Mesothelial cell of epicardium (in vitro differentiated cells): ENCODE measurements around the gene DNAJC15. TPM values are rescaled to one million over a fixed set of nuclear protein-coding genes. Genes with fewer than 3 reads are reported as not detected.

Experiments
- DNase-seq, 2 experiments: peaks; one replicate each; pipeline ENCODE4 v3.0.0; 2021; ENCODE audit warnings: low spot score in 2 of 2; ENCODE audit not compliant: unreplicated experiment in 2 of 2
- H3K27ac Mint-ChIP-seq: 2 replicates; pipeline ENCODE4 v1.8.0; 2021; ENCODE audit warnings: mixed read lengths
- H3K27me3 Mint-ChIP-seq: 2 replicates; pipeline ENCODE4 v1.8.0; 2021; ENCODE audit warnings: low read depth, mixed read lengths
- H3K36me3 Mint-ChIP-seq: 2 replicates; pipeline ENCODE4 v1.8.0; 2021; ENCODE audit warnings: mixed read lengths
- H3K4me1 Mint-ChIP-seq: 2 replicates; pipeline ENCODE4 v1.8.0; 2021; ENCODE audit warnings: mixed read lengths
- H3K4me3 Mint-ChIP-seq: 2 replicates; pipeline ENCODE4 v1.8.0; 2021; ENCODE audit warnings: mild to moderate bottlenecking, moderate library complexity, mixed read lengths
- H3K9me3 Mint-ChIP-seq: 2 replicates; pipeline ENCODE4 v1.8.0; 2021; ENCODE audit warnings: mixed read lengths
- total RNA-seq: library from RNA; stranded (reverse); gene quantifications from 3 replicates; pipeline ENCODE4 v1.2.1, GENCODE V29; 2021
- TF ChIP-seq, protein P1 (sequence below): fragments of 200-600 bp; sonication (generic); IDR thresholded peaks from one replicate; pipeline ENCODE4 v1.5.0; 2021; ENCODE audit warnings: antibody characterized with exemption; ENCODE audit not compliant: unreplicated experiment

Gene DNAJC15
- total RNA-seq, 1 donor from 2014 or later = 31.6 TPM

- Mint-ChIP-seq H3K9me3 (peaks cover 20% of the 10 kb centered on the region), H3K36me3 (peaks cover 15% of the 10 kb centered on the region), H3K4me3 (no peak overlapping the region), H3K4me1 (peaks cover 43% of the 10 kb centered on the region), H3K27ac (peak overlapping the region; percentile 95), H3K27me3 (no peaks in the 10 kb centered on the region)
- DNase-seq = no peak
- TF ChIP-seq, protein P1, sequence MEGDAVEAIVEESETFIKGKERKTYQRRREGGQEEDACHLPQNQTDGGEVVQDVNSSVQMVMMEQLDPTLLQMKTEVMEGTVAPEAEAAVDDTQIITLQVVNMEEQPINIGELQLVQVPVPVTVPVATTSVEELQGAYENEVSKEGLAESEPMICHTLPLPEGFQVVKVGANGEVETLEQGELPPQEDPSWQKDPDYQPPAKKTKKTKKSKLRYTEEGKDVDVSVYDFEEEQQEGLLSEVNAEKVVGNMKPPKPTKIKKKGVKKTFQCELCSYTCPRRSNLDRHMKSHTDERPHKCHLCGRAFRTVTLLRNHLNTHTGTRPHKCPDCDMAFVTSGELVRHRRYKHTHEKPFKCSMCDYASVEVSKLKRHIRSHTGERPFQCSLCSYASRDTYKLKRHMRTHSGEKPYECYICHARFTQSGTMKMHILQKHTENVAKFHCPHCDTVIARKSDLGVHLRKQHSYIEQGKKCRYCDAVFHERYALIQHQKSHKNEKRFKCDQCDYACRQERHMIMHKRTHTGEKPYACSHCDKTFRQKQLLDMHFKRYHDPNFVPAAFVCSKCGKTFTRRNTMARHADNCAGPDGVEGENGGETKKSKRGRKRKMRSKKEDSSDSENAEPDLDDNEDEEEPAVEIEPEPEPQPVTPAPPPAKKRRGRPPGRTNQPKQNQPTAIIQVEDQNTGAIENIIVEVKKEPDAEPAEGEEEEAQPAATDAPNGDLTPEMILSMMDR = no peak
Measured at GRCh38 chr13:43005460-43006236, 17.7 kb upstream of the DNAJC15 start.

DNA sequence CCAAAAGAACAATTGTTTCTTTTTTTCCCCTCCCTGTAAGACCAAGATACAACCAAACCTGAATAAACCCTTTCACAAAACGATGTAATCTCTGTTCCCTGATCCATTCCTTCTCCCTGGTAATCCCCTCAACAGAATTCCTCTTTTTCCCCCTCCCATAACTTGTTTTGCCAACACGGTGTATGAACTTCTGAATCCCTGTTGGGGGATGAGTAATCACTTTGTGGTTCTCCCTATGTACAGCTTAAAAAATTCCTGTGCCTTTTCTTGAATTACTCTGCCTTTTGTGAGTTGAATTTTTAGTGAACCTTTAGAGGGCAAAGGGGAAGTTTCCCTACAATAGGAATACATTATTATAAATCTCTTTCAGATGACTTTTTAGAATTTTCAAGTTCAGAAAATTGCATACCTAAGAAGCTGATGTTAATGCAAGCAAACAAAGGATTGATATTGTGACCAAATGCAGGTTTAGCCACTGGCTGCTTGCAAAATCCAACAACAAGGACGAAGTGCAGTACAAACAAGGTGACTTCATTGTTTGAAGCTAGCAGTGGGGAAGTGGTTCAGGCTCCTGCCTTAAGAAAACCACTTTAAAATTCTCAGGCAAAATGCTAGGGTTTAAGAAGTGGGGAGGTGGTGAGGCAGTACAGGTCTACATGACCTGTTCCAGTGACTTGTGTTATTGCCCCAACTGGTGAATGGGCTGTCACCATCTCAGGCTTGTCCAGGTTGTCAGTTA, 16.3 kb upstream of the DNAJC15 start:
- Mint-ChIP-seq H3K4me1 (peaks cover 43% of the 10 kb centered on the region), H3K9me3 (peaks cover 12% of the 10 kb centered on the region), H3K27ac (peak overlapping the region; percentile 94), H3K27me3 (no peaks in the 10 kb centered on the region), H3K4me3 (no peak overlapping the region), H3K36me3 (peaks cover 11% of the 10 kb centered on the region)
- TF ChIP-seq, protein P1 = no peak
- no peak for DNase-seq

DNA sequence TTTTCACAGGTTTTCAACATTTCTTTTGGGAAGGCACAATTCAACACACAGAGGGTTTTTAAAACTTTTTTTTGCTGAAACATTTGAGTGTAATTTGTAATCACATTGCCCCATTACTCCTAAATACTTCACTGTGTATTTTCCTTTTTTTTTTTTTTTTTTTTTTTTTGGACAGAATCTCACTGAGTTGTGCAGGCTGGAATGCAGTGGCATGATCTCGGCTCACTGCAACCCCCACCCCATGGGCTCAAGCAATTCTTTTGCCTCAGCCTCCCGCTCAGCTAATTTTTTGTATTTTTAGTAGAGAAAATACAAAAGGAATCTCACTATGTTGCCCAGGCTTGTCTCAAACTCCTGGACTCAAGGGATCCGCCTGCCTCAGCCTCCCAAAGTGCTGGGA, 14.8 kb upstream of the DNAJC15 start:
- peaks cover 39% of the 10 kb centered on the region for H3K4me1 Mint-ChIP-seq
- DNase-seq = no peak
- H3K27ac Mint-ChIP-seq = peak overlapping the region; percentile 54
- H3K4me3 Mint-ChIP-seq = no peak overlapping the region
- H3K27me3 Mint-ChIP-seq = no peaks in the 10 kb centered on the region
- no peaks in the 10 kb centered on the region for H3K36me3 Mint-ChIP-seq
- TF ChIP-seq, protein P1 = no peak
- no peaks in the 10 kb centered on the region for H3K9me3 Mint-ChIP-seq

DNA sequence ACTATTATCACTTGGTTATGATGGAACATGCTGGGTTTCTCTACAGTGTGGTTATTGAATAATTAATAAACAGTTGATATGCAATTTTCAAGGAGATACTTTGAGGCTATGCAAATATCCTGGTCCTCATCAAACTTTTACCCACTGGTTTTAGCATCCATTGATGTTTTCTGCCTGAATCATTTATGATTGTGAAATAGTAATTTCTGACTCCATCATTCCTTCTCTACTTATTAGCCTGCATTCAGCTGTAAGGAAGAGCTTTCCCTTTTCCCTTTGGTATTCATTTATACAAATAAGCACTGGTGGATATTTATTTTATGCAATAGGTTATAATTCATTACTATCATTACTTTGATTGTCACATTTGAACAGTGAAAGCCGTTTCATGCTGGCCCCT, 13.9 kb upstream of the DNAJC15 start:
- Mint-ChIP-seq H3K27ac (no peak overlapping the region), H3K4me1 (peaks cover 45% of the 10 kb centered on the region), H3K9me3 (no peaks in the 10 kb centered on the region), H3K4me3 (no peak overlapping the region), H3K27me3 (no peaks in the 10 kb centered on the region), H3K36me3 (no peaks in the 10 kb centered on the region)
- TF ChIP-seq, protein P1 = no peak
- DNase-seq = no peak

GRCh38 chr13:43014162-43014561, 9.2 kb upstream of the DNAJC15 start:
- peaks cover 15% of the 10 kb centered on the region for H3K4me1 Mint-ChIP-seq

More at GRCh38 chr13:43014162-43014561, 9.2 kb upstream of the DNAJC15 start:
- TF ChIP-seq, protein P1 = no peak
- Mint-ChIP-seq H3K27me3 (no peaks in the 10 kb centered on the region), H3K27ac (peak overlapping the region; percentile 64), H3K36me3 (no peaks in the 10 kb centered on the region), H3K4me3 (no peak overlapping the region), H3K9me3 (peaks cover 10% of the 10 kb centered on the region)
- no peak for DNase-seq
